PFSK-1 (cell line): ENCODE results near the gene ITPKB.

Experiments used
- POLR2AphosphoS5 ChIP-seq: IDR thresholded peaks from 2 replicates; pipeline ENCODE4 v1.6.1; 2012; ENCODE audit warnings: low read depth, mild to moderate bottlenecking, control low read depth, low read length, moderate library complexity
- SIN3A ChIP-seq: IDR thresholded peaks from 2 replicates; pipeline ENCODE4 v1.6.1; 2012; ENCODE audit warnings: mild to moderate bottlenecking, low read length, moderate library complexity, borderline replicate concordance; ENCODE audit not compliant: insufficient read depth
- TAF1 ChIP-seq: IDR thresholded peaks from 2 replicates; pipeline ENCODE4 v1.6.1; 2012; ENCODE audit warnings: low read length, control low read depth, borderline replicate concordance; ENCODE audit not compliant: insufficient read depth
- TF ChIP-seq, protein P1 (sequence below), 2 experiments: IDR thresholded peaks; 2 replicates each; pipeline versions ENCODE4 v1.6.1 to v1.8.0; 2011 to 2012; ENCODE audit warnings: low read depth in 2 of 2, low read length in 2 of 2, control low read depth in 1 of 2, inconsistent platforms in 1 of 2, mild to moderate bottlenecking in 1 of 2, moderate library complexity in 1 of 2; ENCODE audit not compliant: insufficient read depth in 1 of 2

DNA sequence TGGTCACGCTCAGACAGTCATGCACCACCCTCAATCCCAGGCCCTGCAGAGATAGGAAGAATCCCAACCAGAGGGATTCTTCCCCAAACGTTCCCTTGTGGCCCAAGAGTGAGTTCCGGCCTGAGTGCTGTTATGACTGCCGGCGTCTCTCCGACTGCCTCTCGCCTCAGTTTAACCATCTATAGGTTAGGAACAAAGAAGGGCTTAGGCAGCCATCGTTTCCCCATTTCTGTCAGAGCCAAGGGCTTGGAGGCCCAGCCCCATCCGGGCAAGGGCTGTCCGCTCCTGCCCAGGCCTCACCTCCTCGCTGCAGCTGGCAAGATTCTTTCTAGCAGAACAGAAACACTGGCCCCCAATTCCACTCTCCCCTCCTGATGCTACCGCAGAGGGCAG lies 131.8 kb downstream of the ITPKB start:
- TF ChIP-seq, protein P1, sequence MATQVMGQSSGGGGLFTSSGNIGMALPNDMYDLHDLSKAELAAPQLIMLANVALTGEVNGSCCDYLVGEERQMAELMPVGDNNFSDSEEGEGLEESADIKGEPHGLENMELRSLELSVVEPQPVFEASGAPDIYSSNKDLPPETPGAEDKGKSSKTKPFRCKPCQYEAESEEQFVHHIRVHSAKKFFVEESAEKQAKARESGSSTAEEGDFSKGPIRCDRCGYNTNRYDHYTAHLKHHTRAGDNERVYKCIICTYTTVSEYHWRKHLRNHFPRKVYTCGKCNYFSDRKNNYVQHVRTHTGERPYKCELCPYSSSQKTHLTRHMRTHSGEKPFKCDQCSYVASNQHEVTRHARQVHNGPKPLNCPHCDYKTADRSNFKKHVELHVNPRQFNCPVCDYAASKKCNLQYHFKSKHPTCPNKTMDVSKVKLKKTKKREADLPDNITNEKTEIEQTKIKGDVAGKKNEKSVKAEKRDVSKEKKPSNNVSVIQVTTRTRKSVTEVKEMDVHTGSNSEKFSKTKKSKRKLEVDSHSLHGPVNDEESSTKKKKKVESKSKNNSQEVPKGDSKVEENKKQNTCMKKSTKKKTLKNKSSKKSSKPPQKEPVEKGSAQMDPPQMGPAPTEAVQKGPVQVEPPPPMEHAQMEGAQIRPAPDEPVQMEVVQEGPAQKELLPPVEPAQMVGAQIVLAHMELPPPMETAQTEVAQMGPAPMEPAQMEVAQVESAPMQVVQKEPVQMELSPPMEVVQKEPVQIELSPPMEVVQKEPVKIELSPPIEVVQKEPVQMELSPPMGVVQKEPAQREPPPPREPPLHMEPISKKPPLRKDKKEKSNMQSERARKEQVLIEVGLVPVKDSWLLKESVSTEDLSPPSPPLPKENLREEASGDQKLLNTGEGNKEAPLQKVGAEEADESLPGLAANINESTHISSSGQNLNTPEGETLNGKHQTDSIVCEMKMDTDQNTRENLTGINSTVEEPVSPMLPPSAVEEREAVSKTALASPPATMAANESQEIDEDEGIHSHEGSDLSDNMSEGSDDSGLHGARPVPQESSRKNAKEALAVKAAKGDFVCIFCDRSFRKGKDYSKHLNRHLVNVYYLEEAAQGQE (IDR thresholded peaks at IDR 0.05; ENCODE audit: insufficient read depth in 1 of 2, low read depth in 2 of 2, low read length in 2 of 2), result no peak
- no peak for TF ChIP-seq POLR2AphosphoS5
- TF ChIP-seq TAF1, result no peak
- no peak for TF ChIP-seq SIN3A
